ENCODE results near the gene SLC16A8.
"Not testable (repeated sequence)": the region's sequence is repeated elsewhere in the genome, so short reads cannot be mapped to it uniquely, and the experiment has no call there.

The SLC16A8 gene

GRCh38 chr22:38085056-38085455 is 1.1 kb upstream of the SLC16A8 start:
- DNase-seq = no peak

- DNase-seq = no peak
These were observed 836 bp downstream of the SLC16A8 start for GRCh38 chr22:38082986-38083710.

GRCh38 chr22:38081941-38082828 is 1.8 kb downstream of the SLC16A8 start:
- no peak for DNase-seq

- no peak for DNase-seq
These were observed 2.4 kb downstream of the SLC16A8 start for GRCh38 chr22:38081636-38081940.

- no peak for DNase-seq
These were observed 2.9 kb downstream of the SLC16A8 start for GRCh38 chr22:38080850-38081635.

- DNase-seq = no peak
These were observed 3.5 kb downstream of the SLC16A8 start for GRCh38 chr22:38080474-38080849.

GRCh38 chr22:38079804-38080203 is 4.2 kb downstream of the SLC16A8 start:
- no peak for DNase-seq

GRCh38 chr22:38079208-38079607 is 4.8 kb downstream of the SLC16A8 start:
- not testable (repeated sequence) for DNase-seq

- DNase-seq = no peak
These were observed 5.7 kb downstream of the SLC16A8 start for GRCh38 chr22:38078046-38078840.

- no peak for DNase-seq
These were observed 6.4 kb downstream of the SLC16A8 start for GRCh38 chr22:38077595-38077994.

- no peak for DNase-seq
These were observed 6.9 kb downstream of the SLC16A8 start for GRCh38 chr22:38077096-38077495.

GRCh38 chr22:38075961-38076360 is 8.0 kb downstream of the SLC16A8 start:
- DNase-seq = no peak

GRCh38 chr22:38075105-38075825 is 8.7 kb downstream of the SLC16A8 start:
- no peak for DNase-seq

GRCh38 chr22:38074181-38075104 is 9.5 kb downstream of the SLC16A8 start:
- no peak for DNase-seq

- no peak for DNase-seq
These were observed 10.5 kb downstream of the SLC16A8 start for GRCh38 chr22:38073150-38074130.

GRCh38 chr22:38072322-38073149 is 11.4 kb downstream of the SLC16A8 start:
- no peak for DNase-seq

- no peak for DNase-seq
These were observed 12.3 kb downstream of the SLC16A8 start for GRCh38 chr22:38071421-38072321.

All from activated CD8-positive, alpha-beta memory T cell treated with anti-CD3 and anti-CD28 coated beads, Interleukin-2, amount 50 U/mL, for 4 hours (primary cell).